Endothelial cell of umbilical vein (primary cell): ENCODE results near the gene TRIM47. TPM values are rescaled to one million over a fixed set of nuclear protein-coding genes. Genes with fewer than 3 reads are reported as not detected.

ENCODE experiments used
- BruUV-seq: library from RNA; stranded (reverse); fragments of 400-500 nt; replicated peaks from 2 replicates; lab custom pipeline; 2021; lab: Mats Ljungman, UMichigan
- CTCF ChIA-PET: fragments of 300-600, 350-600 bp; sonication (Branson Sonifier 250); formaldehyde crosslinking; loops from one replicate; lab custom pipeline; 2021; ENCODE audit warnings: antibody characterized with exemption, inconsistent platforms; lab: Charles Lee
- POLR2A ChIA-PET: fragments of 300-600, 350-600 bp; sonication (Branson Sonifier 250); formaldehyde crosslinking; loops from one replicate; lab custom pipeline; 2021; ENCODE audit warnings: antibody characterized with exemption, inconsistent platforms; lab: Charles Lee
- DNase-seq: peaks from one replicate; pipeline ENCODE4 v3.0.0-alpha.2; 2011; ENCODE audit warnings: low read depth, low spot score
- FAIRE-seq: peaks from 2 replicates; lab custom pipeline; 2011; peaks lifted over from hg19 to GRCh38; lab: Jason Lieb, UNC
- H2AFZ ChIP-seq: 2 replicates; pipeline ENCODE4 v1.6.0; 2012; ENCODE audit warnings: low read depth, low read length, control low read depth, inconsistent platforms
- H3K27ac ChIP-seq: 2 replicates; pipeline ENCODE4 v1.5.1; 2011; ENCODE audit warnings: low read depth, mild to moderate bottlenecking, control low read depth, low read length, moderate library complexity; ENCODE audit not compliant: insufficient read depth
- H3K27me3 ChIP-seq, 2 experiments: 2 replicates each; pipeline versions ENCODE4 v1.6.0 to v1.6.1; 2011; ENCODE audit warnings: low read length in 2 of 2, mixed read lengths in 1 of 2; ENCODE audit not compliant: control insufficient read depth in 2 of 2, insufficient read depth in 2 of 2
- H3K36me3 ChIP-seq, 2 experiments: 2 replicates in 1 of 2; 3 replicates in 1 of 2; pipeline ENCODE4 v1.5.1; 2011; ENCODE audit warnings: low read length in 2 of 2, mild to moderate bottlenecking in 1 of 2, moderate library complexity in 1 of 2; ENCODE audit not compliant: control insufficient read depth in 2 of 2, insufficient read depth in 2 of 2; ENCODE audit errors: extremely low read depth in 1 of 2
- H3K4me1 ChIP-seq: 3 replicates; pipeline ENCODE4 v1.5.1; 2011; ENCODE audit warnings: mild to moderate bottlenecking, low read length; ENCODE audit not compliant: control insufficient read depth, insufficient read depth; ENCODE audit errors: extremely low read depth
- H3K4me2 ChIP-seq: 2 replicates; pipeline ENCODE4 v1.6.1; 2011; ENCODE audit warnings: low read length, control low read depth, mixed read lengths; ENCODE audit not compliant: insufficient read depth
- H3K4me3 ChIP-seq, 3 experiments: fragments of 200-600 bp in 1 of 3; sonication (generic), shearing (Covaris generic) in 1 of 3; replicated peaks in 1 of 3; 2 replicates each; pipeline ENCODE4 v1.5.1; 2011 to 2016; ENCODE audit warnings: control low read depth in 3 of 3, low read length in 3 of 3, mild to moderate bottlenecking in 2 of 3, inconsistent platforms in 1 of 3, low read depth in 1 of 3, moderate library complexity in 1 of 3; ENCODE audit not compliant: insufficient read depth in 1 of 3
- H3K79me2 ChIP-seq: 2 replicates; pipeline ENCODE4 v1.6.0; 2012; ENCODE audit warnings: low read length, inconsistent platforms; ENCODE audit not compliant: control insufficient read depth, insufficient read depth
- H3K9ac ChIP-seq: replicated peaks from 2 replicates; pipeline ENCODE3; 2011; ENCODE audit warnings: low read length, control low read depth; ENCODE audit not compliant: insufficient read depth; ENCODE audit errors: extremely low read depth
- H3K9me1 ChIP-seq: replicated peaks from 3 replicates; pipeline ENCODE4 v1.6.0; 2011; ENCODE audit warnings: mild to moderate bottlenecking, low read length; ENCODE audit not compliant: control insufficient read depth, insufficient read depth; ENCODE audit errors: extremely low read depth
- H3K9me3 ChIP-seq: replicated peaks from 2 replicates; pipeline ENCODE4 v1.5.1; 2012; ENCODE audit warnings: low read length, inconsistent platforms; ENCODE audit not compliant: control insufficient read depth, insufficient read depth
- H4K20me1 ChIP-seq: replicated peaks from 2 replicates; pipeline ENCODE3; 2011; ENCODE audit warnings: mild to moderate bottlenecking, low read length; ENCODE audit not compliant: control insufficient read depth, insufficient read depth; ENCODE audit errors: extremely low read depth
- EZH2 ChIP-seq: IDR thresholded peaks from 2 replicates; pipeline ENCODE4 v1.6.1; 2012; ENCODE audit warnings: borderline replicate concordance, low read depth, mild to moderate bottlenecking, moderate library complexity, low read length, inconsistent platforms; ENCODE audit not compliant: severe bottlenecking
- FOS ChIP-seq: IDR thresholded peaks from 2 replicates; pipeline ENCODE4 v1.6.1; 2011; ENCODE audit warnings: mild to moderate bottlenecking, low read length, moderate library complexity, borderline replicate concordance; ENCODE audit not compliant: insufficient read depth
- GATA2 ChIP-seq: IDR thresholded peaks from 2 replicates; pipeline ENCODE4 v1.7.0; 2011; ENCODE audit warnings: low read depth, mild to moderate bottlenecking, moderate library complexity, mixed read lengths, low read length; ENCODE audit not compliant: insufficient read length, insufficient read depth
- JUN ChIP-seq: IDR thresholded peaks from 2 replicates; pipeline ENCODE4 v1.6.1; 2011; ENCODE audit warnings: borderline replicate concordance, low read depth; ENCODE audit not compliant: insufficient read length, insufficient read depth
- MYC ChIP-seq: IDR thresholded peaks from one replicate; pipeline ENCODE4 v1.6.1; 2011; ENCODE audit warnings: mild to moderate bottlenecking, low read depth, low read length
- POLR2A ChIP-seq: IDR thresholded peaks from 2 replicates; pipeline ENCODE4 v1.6.1; 2012; ENCODE audit warnings: low read depth, mild to moderate bottlenecking, control low read depth, low read length
- POLR2AphosphoS5 ChIP-seq: IDR thresholded peaks from 2 replicates; pipeline ENCODE4 v1.6.1; 2012; ENCODE audit warnings: low read depth, mild to moderate bottlenecking, control low read depth, low read length, moderate library complexity; ENCODE audit not compliant: insufficient read depth
- dilution Hi-C: fragments of 300-500 bp; cut with MboI; formaldehyde crosslinking; loops from one replicate; pipeline ENCODE4 v1.15.0; 2019; ENCODE audit warnings: low sequenced_read_pairs; ENCODE audit not compliant: extremely low pct_ligation_motif_present
- intact Hi-C: fragments of 100-400 bp; cut with micrococcal nuclease; formaldehyde crosslinking; loops from one replicate; pipeline ENCODE4 v1.10.0; 2022
- polyA plus RNA-seq, 4 experiments: library from polyadenylated mRNA; depleted of rRNA in 3 of 4; stranded (reverse) in 3 of 4; unstranded in 1 of 4; fragments of >200 nt; gene quantifications; 2 replicates each; pipeline versions ENCODE4 v1.2.1 to v1.2.3, GENCODE V29; 2011 to 2012; ENCODE audit warnings: missing spikeins in 1 of 4
- total RNA-seq: library from RNA; stranded (reverse); gene quantifications from 2 replicates; pipeline ENCODE4 v1.2.3, GENCODE V29; 2021
- TF ChIP-seq, protein P1 (sequence below), 2 donors: IDR thresholded peaks; 1 replicate in 1 of 2; 2 replicates in 1 of 2; pipeline ENCODE4 v1.5.1; 2011; ENCODE audit warnings: low read length in 2 of 2, mild to moderate bottlenecking in 2 of 2, moderate library complexity in 2 of 2, control low read depth in 1 of 2, inconsistent platforms in 1 of 2, low read depth in 1 of 2; ENCODE audit not compliant: insufficient read depth in 1 of 2; ENCODE audit errors: extremely low read depth in 1 of 2
- TF ChIP-seq, protein P2 (sequence below): IDR thresholded peaks from 2 replicates; pipeline ENCODE4 v1.6.1; 2011; ENCODE audit not compliant: insufficient read depth, insufficient read length

Gene TRIM47
- total and polyA plus RNA-seq, 2 donors (not counting 3 experiments of a cell fraction or from before 2014, with no cell fraction given), result 67.7 to 75.1 TPM

GRCh38 chr17:75925103-75925502 is 46.7 kb upstream of the TRIM47 start:
- CTCF ChIA-PET, result interaction anchor here (1.2 to 1.8 kb wide), 3 partner anchors 9 to 76 kb away, joined by 3 to 8 read pairs (median 6); partner anchors contain the start of gene CDK3

More at GRCh38 chr17:75925103-75925502, 46.7 kb upstream of the TRIM47 start:
- H3K27ac ChIP-seq, result no peak overlapping the region
- no TSS peak for BruUV-seq
- TF ChIP-seq, protein P1, sequence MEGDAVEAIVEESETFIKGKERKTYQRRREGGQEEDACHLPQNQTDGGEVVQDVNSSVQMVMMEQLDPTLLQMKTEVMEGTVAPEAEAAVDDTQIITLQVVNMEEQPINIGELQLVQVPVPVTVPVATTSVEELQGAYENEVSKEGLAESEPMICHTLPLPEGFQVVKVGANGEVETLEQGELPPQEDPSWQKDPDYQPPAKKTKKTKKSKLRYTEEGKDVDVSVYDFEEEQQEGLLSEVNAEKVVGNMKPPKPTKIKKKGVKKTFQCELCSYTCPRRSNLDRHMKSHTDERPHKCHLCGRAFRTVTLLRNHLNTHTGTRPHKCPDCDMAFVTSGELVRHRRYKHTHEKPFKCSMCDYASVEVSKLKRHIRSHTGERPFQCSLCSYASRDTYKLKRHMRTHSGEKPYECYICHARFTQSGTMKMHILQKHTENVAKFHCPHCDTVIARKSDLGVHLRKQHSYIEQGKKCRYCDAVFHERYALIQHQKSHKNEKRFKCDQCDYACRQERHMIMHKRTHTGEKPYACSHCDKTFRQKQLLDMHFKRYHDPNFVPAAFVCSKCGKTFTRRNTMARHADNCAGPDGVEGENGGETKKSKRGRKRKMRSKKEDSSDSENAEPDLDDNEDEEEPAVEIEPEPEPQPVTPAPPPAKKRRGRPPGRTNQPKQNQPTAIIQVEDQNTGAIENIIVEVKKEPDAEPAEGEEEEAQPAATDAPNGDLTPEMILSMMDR (IDR thresholded peaks at IDR 0.05; ENCODE audit: extremely low read depth in 1 of 2, insufficient read depth in 1 of 2, low read depth in 1 of 2, low read length in 2 of 2), result no peak
- no peak for TF ChIP-seq EZH2
- TF ChIP-seq POLR2A, result no peak
- TF ChIP-seq MYC, result no peak
- TF ChIP-seq JUN, result no peak
- no peak for TF ChIP-seq POLR2AphosphoS5
- no peak for TF ChIP-seq GATA2
- TF ChIP-seq, protein P2, sequence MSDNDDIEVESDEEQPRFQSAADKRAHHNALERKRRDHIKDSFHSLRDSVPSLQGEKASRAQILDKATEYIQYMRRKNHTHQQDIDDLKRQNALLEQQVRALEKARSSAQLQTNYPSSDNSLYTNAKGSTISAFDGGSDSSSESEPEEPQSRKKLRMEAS, result no peak
- no peak for TF ChIP-seq FOS
- intact Hi-C loops (no loop called here), dilution Hi-C loops (no loop called here)
- H3K9ac ChIP-seq, result no peak overlapping the region
- no peaks in the 10 kb centered on the region for H4K20me1 ChIP-seq
- no peak overlapping the region for H3K4me2 ChIP-seq
- H3K4me1 ChIP-seq, result no peaks in the 10 kb centered on the region
- no peaks in the 10 kb centered on the region for H3K9me1 ChIP-seq
- H2AFZ ChIP-seq, result no peak overlapping the region
- no peaks in the 10 kb centered on the region for H3K9me3 ChIP-seq
- POLR2A ChIA-PET, result no interaction called here
- no peaks in the 10 kb centered on the region for H3K79me2 ChIP-seq
- H3K4me3 ChIP-seq, result no peak overlapping the region
- no peaks in the 10 kb centered on the region for H3K27me3 ChIP-seq
- DNase-seq (no peak), FAIRE-seq (no peak)
- H3K36me3 ChIP-seq, result no peaks in the 10 kb centered on the region
